H1 (cell line): Measurements from ENCODE around the gene CCDC102A. TPM values are rescaled to one million over a fixed set of nuclear protein-coding genes. Genes with fewer than 3 reads are reported as not detected.

ENCODE experiments used
- ASH2L ChIP-seq: fragments of 200-600, 300-600 bp; sonication (generic); IDR thresholded peaks from one replicate; pipeline ENCODE4 v1.7.1; 2017; ENCODE audit warnings: low read length
- BCL11A ChIP-seq, 2 experiments: IDR thresholded peaks; one replicate each; pipeline ENCODE4 v1.6.1; 2011; ENCODE audit warnings: low read depth in 2 of 2, low read length in 2 of 2, mild to moderate bottlenecking in 2 of 2
- CHD1 ChIP-seq: IDR thresholded peaks from 2 replicates; pipeline ENCODE4 v1.6.1; 2012; ENCODE audit warnings: low read depth, low read length, improper control_type of control experiment
- FOSL1 ChIP-seq: IDR thresholded peaks from 2 replicates; pipeline ENCODE4 v1.6.1; 2011; ENCODE audit warnings: mild to moderate bottlenecking, low read depth, low read length, moderate library complexity; ENCODE audit not compliant: insufficient read depth
- GABPA ChIP-seq: IDR thresholded peaks from 2 replicates; pipeline ENCODE4 v1.6.1; 2011; ENCODE audit warnings: mild to moderate bottlenecking, low read length, moderate library complexity, borderline replicate concordance; ENCODE audit not compliant: insufficient read depth
- GTF2F1 ChIP-seq: IDR thresholded peaks from 2 replicates; pipeline ENCODE4 v1.6.1; 2012; ENCODE audit warnings: low read depth, low read length, improper control_type of control experiment, borderline replicate concordance
- SIX5 ChIP-seq: IDR thresholded peaks from 2 replicates; pipeline ENCODE4 v1.6.1; 2011; ENCODE audit warnings: mild to moderate bottlenecking, low read depth, low read length
- SP4 ChIP-seq: IDR thresholded peaks from 2 replicates; pipeline ENCODE4 v1.6.1; 2012; ENCODE audit warnings: low read length, inconsistent platforms
- TAF7 ChIP-seq: optimal IDR thresholded peaks from 2 replicates; pipeline ENCODE3; 2011; ENCODE audit warnings: low read depth, mild to moderate bottlenecking, inconsistent platforms, low read length, moderate library complexity, borderline replicate concordance
- polyA plus RNA-seq, 7 experiments: library from polyadenylated mRNA; depleted of rRNA in 3 of 7; stranded (reverse) in 5 of 7; unstranded in 2 of 7; fragments of >200 nt in 5 of 7; fragments of 200-250 nt in 2 of 7; gene quantifications; 1 replicate in 5 of 7; 2 replicates in 1 of 7; 4 replicates in 1 of 7; pipeline versions ENCODE4 v1.2.1 to v1.2.3, GENCODE V29; 2011 to 2013; ENCODE audit warnings: missing spikeins in 2 of 7, mixed read lengths in 2 of 7
- total RNA-seq: library from RNA; stranded (reverse); fragmentation: NEBNext Ultra II Directional; extraction: Animal tissue kit (Norgen Biotek cat#: 25700); gene quantifications from 2 replicates; pipeline ENCODE4 v1.2.1, GENCODE V29; 2021
- TF ChIP-seq, protein P1 (sequence below): fragments of 300-600 bp; sonication (generic); IDR thresholded peaks from 2 replicates; pipeline ENCODE4 v1.7.1; 2012; ENCODE audit warnings: low read length, moderate library complexity, mild to moderate bottlenecking, inconsistent platforms; ENCODE audit not compliant: insufficient replicate concordance

Gene CCDC102A
- total and polyA plus RNA-seq, 2 of the 8 experiments (the other 6 are each of a cell fraction or from before 2014, with no cell fraction given): 4.0 to 7.5 TPM

- TF ChIP-seq, protein P1, sequence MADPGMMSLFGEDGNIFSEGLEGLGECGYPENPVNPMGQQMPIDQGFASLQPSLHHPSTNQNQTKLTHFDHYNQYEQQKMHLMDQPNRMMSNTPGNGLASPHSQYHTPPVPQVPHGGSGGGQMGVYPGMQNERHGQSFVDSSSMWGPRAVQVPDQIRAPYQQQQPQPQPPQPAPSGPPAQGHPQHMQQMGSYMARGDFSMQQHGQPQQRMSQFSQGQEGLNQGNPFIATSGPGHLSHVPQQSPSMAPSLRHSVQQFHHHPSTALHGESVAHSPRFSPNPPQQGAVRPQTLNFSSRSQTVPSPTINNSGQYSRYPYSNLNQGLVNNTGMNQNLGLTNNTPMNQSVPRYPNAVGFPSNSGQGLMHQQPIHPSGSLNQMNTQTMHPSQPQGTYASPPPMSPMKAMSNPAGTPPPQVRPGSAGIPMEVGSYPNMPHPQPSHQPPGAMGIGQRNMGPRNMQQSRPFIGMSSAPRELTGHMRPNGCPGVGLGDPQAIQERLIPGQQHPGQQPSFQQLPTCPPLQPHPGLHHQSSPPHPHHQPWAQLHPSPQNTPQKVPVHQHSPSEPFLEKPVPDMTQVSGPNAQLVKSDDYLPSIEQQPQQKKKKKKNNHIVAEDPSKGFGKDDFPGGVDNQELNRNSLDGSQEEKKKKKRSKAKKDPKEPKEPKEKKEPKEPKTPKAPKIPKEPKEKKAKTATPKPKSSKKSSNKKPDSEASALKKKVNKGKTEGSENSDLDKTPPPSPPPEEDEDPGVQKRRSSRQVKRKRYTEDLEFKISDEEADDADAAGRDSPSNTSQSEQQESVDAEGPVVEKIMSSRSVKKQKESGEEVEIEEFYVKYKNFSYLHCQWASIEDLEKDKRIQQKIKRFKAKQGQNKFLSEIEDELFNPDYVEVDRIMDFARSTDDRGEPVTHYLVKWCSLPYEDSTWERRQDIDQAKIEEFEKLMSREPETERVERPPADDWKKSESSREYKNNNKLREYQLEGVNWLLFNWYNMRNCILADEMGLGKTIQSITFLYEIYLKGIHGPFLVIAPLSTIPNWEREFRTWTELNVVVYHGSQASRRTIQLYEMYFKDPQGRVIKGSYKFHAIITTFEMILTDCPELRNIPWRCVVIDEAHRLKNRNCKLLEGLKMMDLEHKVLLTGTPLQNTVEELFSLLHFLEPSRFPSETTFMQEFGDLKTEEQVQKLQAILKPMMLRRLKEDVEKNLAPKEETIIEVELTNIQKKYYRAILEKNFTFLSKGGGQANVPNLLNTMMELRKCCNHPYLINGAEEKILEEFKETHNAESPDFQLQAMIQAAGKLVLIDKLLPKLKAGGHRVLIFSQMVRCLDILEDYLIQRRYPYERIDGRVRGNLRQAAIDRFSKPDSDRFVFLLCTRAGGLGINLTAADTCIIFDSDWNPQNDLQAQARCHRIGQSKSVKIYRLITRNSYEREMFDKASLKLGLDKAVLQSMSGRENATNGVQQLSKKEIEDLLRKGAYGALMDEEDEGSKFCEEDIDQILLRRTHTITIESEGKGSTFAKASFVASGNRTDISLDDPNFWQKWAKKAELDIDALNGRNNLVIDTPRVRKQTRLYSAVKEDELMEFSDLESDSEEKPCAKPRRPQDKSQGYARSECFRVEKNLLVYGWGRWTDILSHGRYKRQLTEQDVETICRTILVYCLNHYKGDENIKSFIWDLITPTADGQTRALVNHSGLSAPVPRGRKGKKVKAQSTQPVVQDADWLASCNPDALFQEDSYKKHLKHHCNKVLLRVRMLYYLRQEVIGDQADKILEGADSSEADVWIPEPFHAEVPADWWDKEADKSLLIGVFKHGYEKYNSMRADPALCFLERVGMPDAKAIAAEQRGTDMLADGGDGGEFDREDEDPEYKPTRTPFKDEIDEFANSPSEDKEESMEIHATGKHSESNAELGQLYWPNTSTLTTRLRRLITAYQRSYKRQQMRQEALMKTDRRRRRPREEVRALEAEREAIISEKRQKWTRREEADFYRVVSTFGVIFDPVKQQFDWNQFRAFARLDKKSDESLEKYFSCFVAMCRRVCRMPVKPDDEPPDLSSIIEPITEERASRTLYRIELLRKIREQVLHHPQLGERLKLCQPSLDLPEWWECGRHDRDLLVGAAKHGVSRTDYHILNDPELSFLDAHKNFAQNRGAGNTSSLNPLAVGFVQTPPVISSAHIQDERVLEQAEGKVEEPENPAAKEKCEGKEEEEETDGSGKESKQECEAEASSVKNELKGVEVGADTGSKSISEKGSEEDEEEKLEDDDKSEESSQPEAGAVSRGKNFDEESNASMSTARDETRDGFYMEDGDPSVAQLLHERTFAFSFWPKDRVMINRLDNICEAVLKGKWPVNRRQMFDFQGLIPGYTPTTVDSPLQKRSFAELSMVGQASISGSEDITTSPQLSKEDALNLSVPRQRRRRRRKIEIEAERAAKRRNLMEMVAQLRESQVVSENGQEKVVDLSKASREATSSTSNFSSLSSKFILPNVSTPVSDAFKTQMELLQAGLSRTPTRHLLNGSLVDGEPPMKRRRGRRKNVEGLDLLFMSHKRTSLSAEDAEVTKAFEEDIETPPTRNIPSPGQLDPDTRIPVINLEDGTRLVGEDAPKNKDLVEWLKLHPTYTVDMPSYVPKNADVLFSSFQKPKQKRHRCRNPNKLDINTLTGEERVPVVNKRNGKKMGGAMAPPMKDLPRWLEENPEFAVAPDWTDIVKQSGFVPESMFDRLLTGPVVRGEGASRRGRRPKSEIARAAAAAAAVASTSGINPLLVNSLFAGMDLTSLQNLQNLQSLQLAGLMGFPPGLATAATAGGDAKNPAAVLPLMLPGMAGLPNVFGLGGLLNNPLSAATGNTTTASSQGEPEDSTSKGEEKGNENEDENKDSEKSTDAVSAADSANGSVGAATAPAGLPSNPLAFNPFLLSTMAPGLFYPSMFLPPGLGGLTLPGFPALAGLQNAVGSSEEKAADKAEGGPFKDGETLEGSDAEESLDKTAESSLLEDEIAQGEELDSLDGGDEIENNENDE: no peak
- TF ChIP-seq SP4: no peak
- TF ChIP-seq BCL11A (IDR thresholded peaks at IDR 0.05; ENCODE audit: low read depth in 2 of 2, low read length in 2 of 2): no peak
- no peak for TF ChIP-seq FOSL1
- no peak for TF ChIP-seq TAF7
- TF ChIP-seq SIX5: no peak
- no peak for TF ChIP-seq CHD1
- no peak for TF ChIP-seq ASH2L
- TF ChIP-seq GTF2F1: no peak
- TF ChIP-seq GABPA: no peak
These were observed 29.0 kb downstream of the CCDC102A start (continued) for GRCh38 chr16:57507136-57508034.
